GM19372 (cell line): ENCODE results near the gene ZNF883.
"Not testable (repeated sequence)": the region's sequence is repeated elsewhere in the genome, so short reads cannot be mapped to it uniquely, and the experiment has no call there.

ENCODE experiments used
- ATAC-seq: cut with Tn5 transposase; IDR thresholded peaks from one replicate; pipeline ENCODE4 v1.9.1; 2021; ENCODE audit warnings: mild to moderate bottlenecking, low read depth, moderate library complexity; ENCODE audit not compliant: unreplicated experiment

ZNF883 gene

DNA sequence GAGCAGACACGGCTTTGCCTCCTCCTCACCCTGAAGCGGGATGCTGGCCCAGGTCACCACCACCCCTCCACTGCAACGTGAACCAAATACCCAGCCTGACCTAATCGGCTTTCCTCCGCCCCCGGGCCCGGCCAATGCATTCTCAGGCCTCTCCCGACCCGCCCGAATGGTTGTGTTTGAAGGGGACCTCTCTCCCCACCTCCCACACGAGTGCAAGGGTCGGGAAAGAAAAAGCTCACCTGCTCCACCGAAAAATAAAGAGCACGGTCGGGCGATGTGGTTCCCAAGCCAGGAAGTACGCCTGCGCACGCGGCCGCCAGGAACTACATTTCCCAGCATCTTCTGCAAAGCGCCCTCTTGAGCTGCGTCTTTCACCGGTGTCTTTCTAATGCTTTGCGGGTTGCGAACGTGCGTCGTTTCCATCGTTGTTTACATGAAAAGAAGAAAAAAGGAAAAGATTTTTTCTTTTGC lies at the start of gene ZNF883:
Gene ZNF883 (minus strand): TSS at position 282 of the 471 bp plus-strand sequence.
- no peak for ATAC-seq

DNA sequence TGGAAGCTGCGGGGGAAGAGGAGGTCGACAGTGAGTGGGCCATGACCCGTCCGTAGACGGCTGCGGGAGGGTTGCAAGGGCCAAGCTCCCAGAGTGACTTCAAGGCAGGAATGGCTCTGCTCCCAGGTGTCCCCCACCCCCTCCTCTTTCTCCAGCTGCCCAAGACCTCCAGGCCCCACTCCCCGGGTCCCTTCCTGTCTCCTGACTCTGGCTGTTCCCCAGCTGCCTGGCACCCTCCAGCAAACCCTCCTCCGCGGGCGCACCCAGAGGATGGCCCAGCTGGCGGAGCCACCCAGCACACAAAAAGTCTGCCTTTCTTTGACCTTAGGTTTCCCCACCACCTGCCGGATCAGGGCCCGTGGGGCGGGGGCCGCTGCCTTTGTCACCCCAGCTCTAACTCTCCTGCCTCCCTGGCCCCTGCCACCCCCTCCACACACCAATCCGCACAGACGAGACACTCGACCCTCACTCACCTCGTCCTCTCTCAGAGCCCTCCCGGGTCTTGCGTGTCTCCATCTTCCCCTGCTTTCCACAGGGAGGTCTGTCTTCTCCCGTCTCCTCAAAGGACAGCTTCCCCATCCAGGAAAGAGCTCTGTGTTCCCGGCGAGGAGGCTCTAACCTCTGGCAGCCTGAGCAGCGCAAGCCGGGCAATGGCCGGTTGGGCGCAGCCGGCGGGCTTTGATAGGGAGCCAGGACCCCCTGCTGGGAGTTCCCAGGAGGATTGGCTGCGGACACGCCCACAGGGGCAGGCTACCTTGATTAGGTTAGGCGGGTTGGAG lies 49.3 kb upstream of the ZNF883 start:
- not testable (repeated sequence) for ATAC-seq

DNA sequence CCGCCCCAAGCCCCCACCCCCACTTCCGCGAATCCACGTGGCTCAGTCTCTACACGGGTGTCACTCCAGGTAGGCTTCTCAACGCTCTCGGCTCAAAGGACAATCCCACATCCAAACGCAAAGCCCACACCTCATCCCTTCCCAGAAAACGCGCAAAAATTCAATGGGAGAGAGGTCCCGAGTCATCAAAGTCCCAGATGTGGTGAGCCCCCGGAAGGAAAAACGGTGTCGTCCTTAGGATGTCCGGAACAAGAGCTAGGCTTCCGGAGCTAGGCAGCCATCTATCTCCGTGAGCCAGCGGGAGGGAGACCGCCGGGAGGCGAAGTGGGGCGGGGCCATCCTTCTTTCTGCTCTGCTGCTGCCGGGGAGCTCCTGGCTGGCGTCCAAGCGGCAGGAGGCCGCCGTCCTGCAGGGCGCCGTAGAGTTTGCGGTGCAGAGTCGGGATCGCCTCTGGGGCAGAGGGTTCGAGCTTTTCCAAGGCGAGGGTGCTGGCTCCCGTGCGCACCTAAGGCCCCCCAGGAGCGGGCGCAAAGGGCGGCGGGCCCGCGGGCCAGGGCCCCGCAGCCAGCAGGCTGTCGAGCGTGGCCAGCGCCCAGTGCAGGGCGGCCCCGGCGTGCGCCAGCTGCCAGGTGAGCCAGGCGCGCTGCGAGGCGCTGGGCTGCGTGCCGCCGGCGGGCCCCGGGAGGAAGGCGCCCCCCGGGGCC lies 47.7 kb upstream of the ZNF883 start:
- ATAC-seq = not testable (repeated sequence)

DNA sequence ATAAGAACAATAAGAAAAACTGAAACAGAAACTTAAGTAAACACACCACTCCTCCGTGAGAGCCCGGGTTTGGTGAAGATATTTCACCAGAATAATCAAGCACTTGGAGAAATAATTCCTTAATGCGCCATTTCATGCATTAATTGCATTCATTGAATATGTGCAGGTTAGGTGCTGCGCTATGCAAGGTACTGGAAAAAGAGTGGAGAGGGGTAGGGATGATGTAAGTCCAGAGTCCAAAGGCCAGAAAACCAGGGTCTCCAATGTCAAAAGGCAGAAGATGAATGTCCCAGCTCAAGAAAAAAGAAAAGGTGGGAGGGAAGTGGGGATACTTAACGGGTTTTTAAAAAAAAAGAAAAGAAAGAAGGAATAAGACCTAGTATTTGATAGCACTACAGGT lies 45.2 kb upstream of the ZNF883 start:
- ATAC-seq = no peak

DNA sequence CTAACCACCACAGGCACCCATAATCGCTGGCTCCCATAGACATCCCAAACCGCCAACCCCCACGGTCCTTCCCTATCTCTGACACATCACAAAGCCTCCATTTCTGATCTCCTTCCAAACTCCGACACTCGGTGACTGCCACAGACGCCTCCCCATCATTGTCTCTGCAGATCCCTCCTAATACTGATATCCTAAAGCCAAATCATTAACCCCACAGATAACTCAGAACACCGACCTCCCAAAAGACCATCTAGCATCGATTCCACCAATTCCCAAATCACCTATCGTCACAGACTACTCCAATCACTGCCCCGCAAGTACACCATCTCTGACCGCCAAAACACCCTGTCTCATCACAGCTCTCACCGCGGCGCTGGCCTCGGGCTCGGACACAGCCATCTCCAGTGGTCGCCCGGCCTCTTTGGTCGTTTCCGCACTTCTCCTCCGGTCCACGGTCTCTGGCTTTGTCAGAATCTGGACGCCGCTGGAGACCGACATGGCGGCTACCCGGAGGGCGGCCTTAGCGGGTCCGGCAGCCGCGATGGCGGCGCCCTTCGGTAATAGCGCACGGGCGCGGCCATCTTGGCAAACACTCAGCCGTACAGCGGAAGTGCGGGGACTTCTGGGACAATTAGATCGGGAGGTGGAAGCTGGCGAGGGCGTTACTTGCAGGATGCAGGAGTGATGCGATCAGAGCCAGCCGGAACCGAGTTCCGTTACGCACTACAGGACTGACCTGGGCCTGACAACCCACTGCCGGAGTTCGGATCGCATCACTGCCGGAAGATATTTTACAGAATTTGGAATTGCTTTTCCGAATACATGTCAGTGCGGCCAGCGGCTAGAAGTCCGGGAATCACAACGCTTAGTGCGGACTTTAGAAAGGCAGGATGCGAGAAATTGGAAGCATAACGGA lies 44.5 kb upstream of the ZNF883 start, which contains the start of gene ZFP37:
Gene ZFP37 (minus strand): TSS at position 534 of the 916 bp plus-strand sequence. CDS start 36 bp downstream, at position 498.
- ATAC-seq = no peak

DNA sequence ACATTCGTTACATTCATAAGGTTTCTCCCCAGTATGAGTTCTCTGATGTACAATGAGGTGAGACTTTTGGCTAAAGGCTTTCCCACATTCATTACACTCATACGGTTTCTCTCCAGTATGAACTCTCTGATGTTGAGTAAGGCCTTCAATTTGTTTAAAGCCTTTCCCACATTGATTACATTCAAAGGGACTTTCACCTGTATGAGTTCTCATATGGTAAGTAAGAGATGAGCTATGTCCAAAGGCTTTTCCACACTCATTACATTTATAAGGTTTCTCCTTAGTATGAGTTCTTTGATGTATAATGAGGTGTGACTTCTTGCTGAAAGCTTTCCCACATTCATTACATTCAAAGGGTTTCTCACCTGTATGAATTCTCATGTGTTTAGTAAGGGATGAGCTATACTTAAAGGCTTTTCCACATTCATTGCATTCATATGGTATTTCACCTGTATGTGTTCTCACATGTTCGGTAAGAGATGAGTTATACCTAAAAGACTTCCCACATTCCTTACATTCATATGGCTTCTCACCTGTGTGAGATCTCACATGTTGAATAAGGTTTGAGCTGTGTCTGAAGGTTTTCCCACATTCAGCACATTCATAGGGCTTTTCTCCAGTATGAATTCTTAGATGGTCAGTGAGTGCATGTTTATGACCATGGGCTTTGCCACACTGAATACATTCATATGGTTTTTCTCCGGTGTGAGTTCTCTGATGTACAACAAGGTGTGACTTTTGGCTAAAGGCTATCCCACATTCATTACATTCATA lies 31.1 kb upstream of the ZNF883 start:
- ATAC-seq = no peak

DNA sequence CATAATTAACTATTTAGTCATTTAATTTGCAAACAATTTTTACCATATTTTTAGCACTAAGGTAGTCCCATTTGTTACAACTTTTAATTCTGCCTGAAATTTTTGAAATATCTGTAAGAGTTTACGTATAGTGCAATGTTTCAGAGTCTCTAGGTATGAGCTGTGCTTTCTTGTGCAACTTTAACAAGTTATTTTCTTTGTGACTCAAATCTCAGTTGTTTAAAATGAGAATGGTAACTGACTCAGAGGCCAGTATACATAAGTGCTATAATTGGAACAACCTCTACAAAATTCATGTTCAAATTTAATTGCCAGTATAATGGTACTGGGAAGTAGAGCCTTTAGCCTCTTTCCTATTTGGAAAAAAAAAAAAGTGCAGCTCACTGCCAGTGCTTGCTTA lies 14.2 kb upstream of the ZNF883 start:
- no peak for ATAC-seq

DNA sequence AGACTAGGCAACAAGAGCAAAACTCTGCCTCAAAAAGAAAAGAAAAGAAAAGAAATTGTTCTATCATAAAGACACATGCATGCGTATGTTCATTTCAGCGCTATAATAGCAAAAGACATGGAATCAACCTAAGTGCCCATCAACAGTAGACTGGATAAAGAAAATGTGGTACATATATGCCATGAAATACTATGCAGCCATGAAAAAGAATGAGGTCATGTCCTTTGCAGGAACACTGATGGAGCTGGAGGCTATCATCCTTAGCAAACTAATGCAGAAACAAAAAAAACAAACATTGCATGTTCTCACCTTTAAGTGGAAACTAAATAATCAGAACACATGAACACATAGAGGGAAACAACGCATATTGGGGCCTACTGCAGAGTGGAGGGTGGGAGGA lies 6.3 kb upstream of the ZNF883 start:
- ATAC-seq = no peak

DNA sequence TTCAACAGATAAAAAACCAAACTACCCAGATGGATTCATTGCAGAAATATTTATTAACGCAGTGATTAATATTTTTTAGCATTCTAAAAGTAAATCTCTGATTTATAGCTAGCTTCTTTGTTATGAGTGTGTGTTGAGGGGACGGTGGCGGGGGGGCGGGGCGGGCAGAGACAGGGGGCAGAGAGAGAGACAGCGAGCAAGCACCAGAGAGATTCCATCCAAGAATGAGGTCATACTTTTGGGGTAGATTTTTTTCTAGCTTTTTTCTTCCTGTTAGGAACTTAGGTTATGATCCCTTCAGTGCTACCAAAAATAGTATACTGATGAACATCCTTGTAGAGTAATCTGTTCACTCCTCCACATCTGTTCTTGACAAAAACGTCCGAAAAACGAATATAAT lies 500 bp upstream of the ZNF883 start:
- no peak for ATAC-seq

DNA sequence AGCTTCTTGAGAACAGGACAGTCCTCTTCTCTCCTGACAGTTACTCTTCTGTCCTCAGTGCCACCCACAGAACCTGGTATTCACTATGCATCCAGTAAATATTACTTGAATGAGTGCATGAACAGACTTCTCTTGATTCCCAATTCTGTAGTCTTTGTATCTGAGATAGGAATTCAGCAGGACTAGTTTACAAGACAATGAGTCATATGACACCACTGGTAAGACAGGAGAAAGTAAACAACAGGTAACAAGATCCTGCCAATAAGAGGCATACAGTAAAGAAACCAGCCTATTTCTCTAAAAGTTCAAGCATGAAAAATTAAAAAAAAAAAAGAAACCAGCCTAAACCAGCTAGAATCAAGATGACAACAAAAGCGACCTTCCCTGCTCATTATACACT lies 6.2 kb downstream of the ZNF883 start:
- ATAC-seq = no peak

DNA sequence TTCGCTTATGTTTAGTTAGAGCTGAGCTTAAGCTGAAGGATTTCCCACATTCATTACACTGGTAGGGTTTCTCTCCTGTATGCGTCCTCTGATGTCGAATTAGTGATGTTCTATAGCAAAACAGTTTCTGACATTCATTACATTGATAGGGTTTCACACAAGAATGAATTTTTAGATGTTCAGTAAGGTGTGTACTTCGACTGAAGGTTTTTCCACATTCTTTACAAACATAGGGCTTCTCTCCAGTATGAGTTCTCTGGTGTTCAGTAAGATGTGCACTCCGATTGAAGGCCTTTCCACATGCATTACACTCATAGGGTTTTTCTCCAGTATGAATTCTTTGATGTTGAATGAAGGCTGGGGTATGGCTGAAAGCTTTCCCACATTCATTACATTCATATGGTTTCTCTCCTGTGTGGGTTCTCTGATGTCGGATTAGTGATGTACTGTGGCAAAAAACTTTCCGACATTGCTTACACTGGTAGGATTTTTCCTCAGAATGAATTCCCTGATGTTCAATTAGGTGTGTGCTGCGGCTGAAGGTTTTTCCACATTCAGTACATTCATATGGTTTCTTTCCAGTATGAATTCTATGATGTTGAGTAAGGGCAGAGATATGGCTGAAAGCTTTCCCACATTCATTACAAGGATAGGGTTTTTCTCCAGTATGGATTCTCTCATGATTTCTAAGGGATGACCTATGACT lies 14.6 kb downstream of the ZNF883 start:
- no peak for ATAC-seq

DNA sequence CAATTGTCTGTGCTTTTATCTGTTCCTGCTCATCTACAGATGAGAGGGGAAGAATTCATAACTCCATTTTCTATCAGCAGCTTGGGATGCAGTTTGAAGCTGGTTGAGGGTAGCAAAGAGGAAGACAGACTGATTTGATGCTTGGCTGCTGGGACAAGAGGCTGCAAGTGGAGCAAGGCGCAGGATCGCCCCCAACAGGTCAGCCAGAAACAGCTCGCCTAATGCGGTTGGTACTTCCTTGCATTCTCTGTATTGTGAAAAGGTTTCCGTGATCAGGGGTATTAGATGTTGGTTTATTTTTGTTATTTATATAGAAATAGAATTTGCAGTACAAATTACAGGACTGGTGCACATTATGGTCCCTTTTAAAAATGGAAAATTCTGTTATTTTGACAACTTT lies 40.6 kb downstream of the ZNF883 start:
- ATAC-seq = no peak

DNA sequence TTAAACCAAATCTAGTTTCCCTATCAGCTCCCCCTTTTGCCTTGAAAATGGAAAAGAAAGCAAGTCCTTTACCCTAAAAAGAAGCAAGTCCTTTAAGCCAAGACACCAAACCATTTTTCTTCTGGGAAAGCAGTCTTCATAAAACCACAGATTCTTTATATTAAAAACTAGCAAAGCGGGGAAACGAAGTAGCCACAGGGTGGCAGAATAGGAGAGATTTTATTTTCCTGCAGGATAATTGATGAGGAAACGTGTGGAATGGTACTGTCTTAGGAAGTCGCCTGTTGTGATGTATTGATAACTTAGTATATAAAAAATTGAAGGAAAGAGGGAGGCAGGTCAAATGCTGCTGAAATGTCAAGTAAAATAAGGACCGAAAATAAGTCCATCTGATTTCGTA lies 41.1 kb downstream of the ZNF883 start:
- ATAC-seq = no peak

DNA sequence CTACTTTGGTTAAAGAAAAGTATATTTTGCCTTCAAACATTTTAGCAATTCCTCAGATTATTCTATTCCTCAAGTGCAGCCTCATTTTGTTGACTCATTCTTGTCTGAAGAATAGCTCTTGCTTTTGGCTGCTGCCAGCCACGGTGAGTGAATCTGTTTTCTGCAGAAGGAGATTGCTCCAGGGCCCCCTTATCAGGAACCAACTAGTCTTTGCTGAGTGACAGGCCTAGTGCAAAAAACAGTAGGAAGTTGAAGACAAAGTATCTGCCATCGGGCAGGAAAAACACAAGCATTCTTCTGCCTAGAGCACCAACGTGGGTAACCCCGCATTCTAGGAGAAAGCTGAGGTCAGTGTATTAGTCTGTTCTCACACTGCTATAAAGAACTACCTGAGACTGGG lies 42.3 kb downstream of the ZNF883 start:
- ATAC-seq = no peak

DNA sequence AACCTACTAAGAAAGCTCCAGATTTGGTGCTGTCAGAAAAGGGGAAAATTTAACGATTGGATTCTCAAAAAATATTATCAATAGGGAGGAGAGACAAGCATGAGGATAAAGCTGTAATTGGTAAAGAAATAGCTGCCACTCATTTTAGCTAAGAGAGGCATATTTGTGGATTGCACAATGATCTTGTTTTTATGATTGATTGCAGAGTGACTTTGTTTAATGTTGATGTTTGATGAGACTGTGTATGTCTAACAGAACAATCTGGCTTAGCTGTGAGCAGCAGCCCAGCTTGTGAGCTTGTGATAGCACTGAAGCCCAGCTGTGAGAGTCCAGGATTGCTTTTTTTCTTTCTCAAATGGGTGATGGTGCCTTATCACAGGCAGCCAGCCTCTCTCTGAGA lies 56.4 kb downstream of the ZNF883 start:
- ATAC-seq = no peak

DNA sequence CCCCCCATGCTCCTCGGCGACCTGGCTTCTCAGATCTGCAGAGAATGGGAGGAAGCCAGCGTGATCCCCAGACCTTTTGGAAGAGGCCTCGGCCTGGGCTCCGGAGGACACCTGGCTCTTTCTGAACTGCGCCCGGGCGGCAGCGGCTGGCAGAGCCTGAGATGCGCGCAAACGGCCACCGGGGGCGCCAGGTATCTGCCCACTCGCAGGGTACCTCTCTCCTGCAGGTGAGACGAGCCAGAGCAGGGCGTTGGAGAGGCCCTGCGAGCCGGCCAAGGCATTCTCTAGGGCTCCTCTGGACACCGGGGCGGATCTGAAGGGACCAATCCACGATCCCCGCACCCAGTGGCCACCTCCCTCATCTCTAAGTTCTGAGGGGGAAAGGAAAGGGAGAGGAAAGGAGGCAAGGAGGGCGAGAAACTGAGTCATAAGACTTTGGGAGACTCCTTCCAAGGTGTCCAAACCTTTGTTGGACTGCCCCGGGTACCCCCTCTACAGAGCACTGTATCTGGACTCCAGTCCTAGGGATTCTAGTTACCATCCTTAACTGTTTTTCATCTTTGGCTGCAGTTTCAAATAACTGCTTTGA lies 66.3 kb downstream of the ZNF883 start:
- ATAC-seq = no peak

DNA sequence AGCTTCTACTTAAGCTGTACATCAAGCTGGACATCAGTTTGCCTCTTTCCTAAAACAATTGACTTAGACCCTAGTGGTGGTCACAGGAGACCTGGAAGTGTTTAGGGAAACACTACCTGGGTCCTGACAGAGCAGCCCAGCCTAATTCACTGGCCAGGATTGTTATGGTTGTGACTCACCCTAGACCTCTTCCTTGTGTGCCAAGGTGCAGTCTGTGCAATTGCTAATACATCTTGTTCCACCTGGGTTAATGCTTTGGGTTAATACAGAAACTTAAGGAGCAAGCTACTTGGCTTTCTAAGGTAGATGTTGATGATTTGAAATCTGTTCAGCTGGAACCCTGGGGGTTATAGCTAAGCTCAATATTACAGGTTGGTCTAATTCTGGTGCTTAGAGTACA lies 72.6 kb downstream of the ZNF883 start:
- no peak for ATAC-seq

DNA sequence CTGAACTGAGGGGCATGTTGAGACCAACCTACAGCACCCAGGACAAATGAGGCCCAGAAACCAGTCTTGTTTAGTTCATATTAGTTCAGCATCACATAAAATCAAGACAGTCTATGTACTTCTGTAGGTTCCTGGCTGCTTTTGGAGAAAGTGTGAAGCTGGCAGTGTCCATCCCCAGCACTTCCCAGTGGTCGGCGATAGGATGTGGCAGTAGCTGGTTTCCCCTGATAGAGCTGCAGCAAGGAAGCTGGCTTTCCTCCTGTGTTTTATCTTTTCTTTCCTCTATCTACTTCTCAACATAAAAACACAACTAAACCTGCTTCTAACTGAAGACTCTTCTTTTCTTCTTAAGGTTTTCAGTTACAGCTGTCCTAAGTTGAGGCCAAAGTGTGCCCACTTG lies 78.3 kb downstream of the ZNF883 start:
- no peak for ATAC-seq

DNA sequence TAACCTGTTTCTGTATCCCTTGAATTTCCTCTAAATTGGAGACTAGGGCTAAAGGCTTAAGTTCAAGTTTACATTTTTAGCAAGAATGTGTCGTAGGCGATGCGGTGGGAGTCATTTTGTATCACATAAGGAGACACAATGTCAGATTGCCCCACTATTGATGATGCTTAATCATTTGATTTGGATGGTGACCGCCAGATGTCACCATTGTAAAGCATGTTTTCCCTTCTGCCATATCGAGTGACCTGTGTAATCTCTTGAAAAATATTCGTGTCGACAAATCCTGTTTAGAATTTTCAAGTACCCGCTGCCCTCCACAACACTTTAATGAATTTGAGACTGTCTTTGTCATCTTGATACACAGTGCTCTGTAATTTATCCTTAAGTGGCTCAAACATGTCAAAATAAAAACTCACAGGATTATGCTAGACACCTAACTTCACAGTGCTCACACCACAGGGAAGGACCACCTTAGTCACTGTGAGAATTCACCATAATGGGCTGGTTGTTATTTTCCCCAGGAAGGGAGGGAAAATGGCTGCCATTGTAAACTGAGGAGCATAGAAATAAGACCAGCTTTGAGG lies 86.8 kb downstream of the ZNF883 start:
- no peak for ATAC-seq
